ENCODE results near the gene EIF1AX. TPM values are rescaled to one million over a fixed set of nuclear protein-coding genes. Genes with fewer than 3 reads are reported as not detected.
"Not testable (repeated sequence)": the region's sequence is repeated elsewhere in the genome, so short reads cannot be mapped to it uniquely, and the experiment has no call there.

Gene EIF1AX
- polyA plus RNA-seq, 1 donor = 87.2 TPM

DNA sequence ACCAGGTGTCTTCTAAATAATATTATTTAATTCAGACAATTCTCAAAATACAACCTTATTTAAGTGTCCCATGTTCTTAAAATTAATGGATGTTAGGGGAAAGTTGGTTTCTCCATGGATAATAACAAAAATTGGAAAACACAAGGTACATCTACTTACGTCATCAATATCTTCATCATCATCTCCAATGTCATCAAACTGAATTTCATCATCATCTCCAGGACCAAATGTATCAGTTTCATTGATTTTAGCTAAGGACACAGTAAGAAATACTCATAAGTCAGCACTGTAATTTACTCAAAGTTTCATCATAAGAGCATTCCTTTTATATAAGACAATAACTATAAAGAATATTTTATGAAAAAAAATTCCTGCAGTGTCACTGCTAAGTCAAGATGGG, 11.3 kb downstream of the EIF1AX start:
- Histone ChIP-seq H3K9me3 (ENCODE audit: control insufficient read depth, low read depth, low read length) (no peaks in the 10 kb centered on the region), H3K4me1 (ENCODE audit: control insufficient read depth, insufficient read depth, low read length) (no peaks in the 10 kb centered on the region), H3K4me3 (ENCODE audit: low read length) (no peak overlapping the region), H3K36me3 (ENCODE audit: control insufficient read depth, insufficient read depth, low read length) (peaks cover 14% of the 10 kb centered on the region), H3K27ac (ENCODE audit: low read length) (no peak overlapping the region), H3K27me3 (ENCODE audit: control insufficient read depth, insufficient read depth, low read length) (no peaks in the 10 kb centered on the region)
- no peak for DNase-seq
- WGBS (ENCODE audit: insufficient coverage, low lambda C conversion rate) = no CpG with 5 or more reads among the region's 1 CpG

DNA sequence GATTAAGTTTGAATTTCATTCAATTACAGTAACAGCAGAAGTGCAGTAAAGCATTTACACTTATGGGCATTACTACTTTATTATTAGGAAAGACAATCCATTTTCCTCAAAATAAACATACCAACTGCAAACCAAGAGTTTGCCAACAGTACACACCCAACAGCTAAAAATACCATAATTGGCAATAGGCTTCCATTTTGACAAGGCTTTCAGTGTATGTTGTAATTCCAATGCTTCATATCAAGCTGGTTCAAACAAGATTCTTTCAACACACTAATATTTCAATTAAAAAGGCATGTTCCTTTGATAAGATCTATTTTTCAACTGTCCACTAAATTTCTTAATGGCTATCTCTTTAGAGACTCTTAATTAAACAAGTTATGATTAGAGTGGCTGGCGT, 12.1 kb downstream of the EIF1AX start:
- no peaks in the 10 kb centered on the region for H3K4me1 ChIP-seq (ENCODE audit: control insufficient read depth, insufficient read depth, low read length)
- no peak overlapping the region for H3K4me3 ChIP-seq (ENCODE audit: low read length)
- DNase-seq = no peak
- WGBS (ENCODE audit: insufficient coverage, low lambda C conversion rate) = no CpG with 5 or more reads among the region's 1 CpG
- H3K9me3 ChIP-seq (ENCODE audit: control insufficient read depth, low read depth, low read length) = no peaks in the 10 kb centered on the region
- no peaks in the 10 kb centered on the region for H3K27me3 ChIP-seq (ENCODE audit: control insufficient read depth, insufficient read depth, low read length)
- no peak overlapping the region for H3K27ac ChIP-seq (ENCODE audit: low read length)
- peaks cover 11% of the 10 kb centered on the region for H3K36me3 ChIP-seq (ENCODE audit: control insufficient read depth, insufficient read depth, low read length)

DNA sequence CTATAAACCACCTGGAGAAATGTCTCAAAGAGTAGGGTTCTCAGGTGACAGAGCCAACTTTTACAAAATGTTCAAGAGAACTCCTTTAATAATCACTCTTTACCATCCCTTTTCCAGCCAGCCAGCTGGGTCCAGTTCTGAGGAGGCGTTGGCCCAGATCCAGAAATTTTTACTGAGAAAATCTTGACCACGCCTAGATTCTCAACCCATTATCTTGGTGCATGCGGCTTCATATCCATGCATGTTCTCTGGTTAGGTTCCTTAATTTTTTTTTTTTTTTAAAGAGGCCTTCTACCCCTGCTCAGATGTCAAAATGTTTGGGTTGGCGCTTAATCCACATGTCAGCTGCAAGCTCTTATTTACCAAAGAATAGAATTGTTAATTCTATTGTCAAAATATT, 13.0 kb downstream of the EIF1AX start:
- Histone ChIP-seq H3K36me3 (ENCODE audit: control insufficient read depth, insufficient read depth, low read length) (peaks cover 10% of the 10 kb centered on the region), H3K4me1 (ENCODE audit: control insufficient read depth, insufficient read depth, low read length) (no peaks in the 10 kb centered on the region), H3K4me3 (ENCODE audit: low read length) (no peak overlapping the region), H3K27ac (ENCODE audit: low read length) (no peak overlapping the region), H3K9me3 (ENCODE audit: control insufficient read depth, low read depth, low read length) (no peaks in the 10 kb centered on the region), H3K27me3 (ENCODE audit: control insufficient read depth, insufficient read depth, low read length) (no peaks in the 10 kb centered on the region)
- WGBS (ENCODE audit: insufficient coverage, low lambda C conversion rate) = no CpG with 5 or more reads among the region's 4 CpGs
- no peak for DNase-seq

DNA sequence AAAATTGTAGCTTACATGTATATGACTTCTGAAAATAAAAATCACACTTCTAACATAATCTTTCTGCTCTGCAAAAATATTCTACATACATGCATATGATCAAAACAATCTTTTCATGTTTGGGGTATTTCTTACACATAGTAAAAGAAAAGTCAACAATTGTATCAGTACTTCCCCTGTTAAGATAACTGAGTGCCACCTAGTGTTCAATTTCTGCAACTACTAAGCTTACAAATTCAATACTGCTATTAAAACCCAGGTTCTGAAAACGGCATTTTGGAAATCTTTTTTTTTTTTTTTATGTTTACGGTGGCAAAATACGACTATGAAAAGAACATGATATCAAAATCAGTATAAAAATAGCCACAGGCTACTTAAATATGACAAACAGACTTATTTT, 14.2 kb downstream of the EIF1AX start:
- H3K4me3 ChIP-seq (ENCODE audit: low read length); DNase-seq; H3K4me1 ChIP-seq (ENCODE audit: control insufficient read depth, insufficient read depth, low read length); H3K27ac ChIP-seq (ENCODE audit: low read length); H3K36me3 ChIP-seq (ENCODE audit: control insufficient read depth, insufficient read depth, low read length); H3K27me3 ChIP-seq (ENCODE audit: control insufficient read depth, insufficient read depth, low read length); H3K9me3 ChIP-seq (ENCODE audit: control insufficient read depth, low read depth, low read length): not testable (repeated sequence)
- no CpG with 5 or more reads among the region's 3 CpGs for WGBS (ENCODE audit: insufficient coverage, low lambda C conversion rate)

DNA sequence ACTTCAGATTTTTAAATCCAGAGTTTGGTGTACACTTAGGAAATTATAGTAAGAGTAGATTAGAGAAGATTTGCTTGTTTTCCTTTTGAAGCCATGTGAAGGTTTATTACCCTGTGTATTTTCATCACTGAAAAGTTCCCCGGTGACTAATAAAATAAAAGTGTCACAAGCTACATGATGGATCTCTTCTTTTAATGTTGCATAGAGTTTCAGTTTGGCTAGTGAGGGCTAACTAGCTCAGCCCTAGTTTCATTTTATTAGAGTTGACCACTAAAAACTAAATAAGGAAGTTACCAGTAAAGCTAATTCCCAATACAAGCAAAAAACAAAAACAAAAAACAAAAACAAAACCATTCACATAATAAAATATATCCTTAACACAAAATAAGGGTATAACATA, 14.8 kb downstream of the EIF1AX start:
- DNase-seq; H3K36me3 ChIP-seq (ENCODE audit: control insufficient read depth, insufficient read depth, low read length); H3K27ac ChIP-seq (ENCODE audit: low read length); H3K4me3 ChIP-seq (ENCODE audit: low read length); H3K9me3 ChIP-seq (ENCODE audit: control insufficient read depth, low read depth, low read length); H3K27me3 ChIP-seq (ENCODE audit: control insufficient read depth, insufficient read depth, low read length); H3K4me1 ChIP-seq (ENCODE audit: control insufficient read depth, insufficient read depth, low read length): not testable (repeated sequence)
- no CpG with 5 or more reads among the region's 1 CpG for WGBS (ENCODE audit: insufficient coverage, low lambda C conversion rate)

DNA sequence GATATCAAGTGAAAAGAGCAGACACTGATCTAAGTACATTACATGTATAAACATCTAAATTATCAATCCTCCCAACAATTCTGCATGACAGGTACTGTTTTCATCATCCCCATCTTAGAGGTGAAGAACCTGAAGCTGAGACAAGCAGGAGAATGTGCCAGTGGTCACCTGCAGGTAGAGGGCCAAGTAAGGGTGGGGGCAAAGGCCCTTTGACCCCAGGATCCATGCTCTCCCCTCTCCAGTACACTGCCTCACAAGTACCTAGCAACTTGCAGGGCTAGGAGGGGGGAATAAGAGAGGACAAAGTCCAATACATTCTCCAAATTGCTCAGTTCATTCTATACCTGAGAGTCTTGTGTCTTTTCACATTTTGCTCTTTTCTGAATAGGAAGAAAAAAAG, 16.7 kb downstream of the EIF1AX start:
- no peaks in the 10 kb centered on the region for H3K4me1 ChIP-seq (ENCODE audit: control insufficient read depth, insufficient read depth, low read length)
- DNase-seq = peak in 1 of 2 donors; percentile 41
- H3K36me3 ChIP-seq (ENCODE audit: control insufficient read depth, insufficient read depth, low read length) = peaks cover 3% of the 10 kb centered on the region
- no peaks in the 10 kb centered on the region for H3K27me3 ChIP-seq (ENCODE audit: control insufficient read depth, insufficient read depth, low read length)
- no peak overlapping the region for H3K27ac ChIP-seq (ENCODE audit: low read length)
- no peak overlapping the region for H3K4me3 ChIP-seq (ENCODE audit: low read length)
- no peaks in the 10 kb centered on the region for H3K9me3 ChIP-seq (ENCODE audit: control insufficient read depth, low read depth, low read length)

DNA sequence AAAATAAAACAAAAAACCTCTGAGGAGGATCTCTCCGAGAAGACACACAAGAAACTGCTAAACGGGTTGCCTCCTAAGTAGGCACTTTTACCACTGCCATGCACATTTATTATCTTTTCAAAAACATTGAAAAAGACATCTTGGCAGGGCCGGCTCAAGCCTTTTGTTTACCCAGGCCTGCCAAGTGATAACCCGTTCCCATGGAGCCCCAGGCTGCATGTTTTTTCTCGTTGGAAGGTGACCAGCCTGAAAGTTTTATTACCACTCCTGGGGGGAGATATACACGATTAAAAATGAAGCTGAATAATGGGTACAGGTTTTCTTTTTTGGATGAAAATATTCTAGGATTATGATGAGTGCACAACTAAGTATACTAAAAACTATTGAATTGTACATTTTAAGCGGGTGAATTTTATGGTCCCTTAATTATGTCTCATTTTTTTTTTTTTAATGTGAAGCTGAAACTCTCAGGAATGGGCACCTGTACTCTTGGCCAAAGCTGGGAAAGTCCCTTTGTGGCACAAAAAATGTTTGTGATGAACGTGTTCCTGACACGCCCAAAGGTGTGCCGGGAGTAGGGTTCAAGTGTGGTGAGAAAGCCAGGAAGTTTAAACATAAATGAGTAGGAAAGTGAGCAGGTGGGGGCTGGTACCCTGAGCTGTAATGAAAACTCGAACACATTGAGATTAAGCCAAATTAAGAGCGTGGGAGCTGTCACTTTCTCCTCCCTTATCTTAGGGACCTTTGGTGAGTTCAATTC, 23.4 kb downstream of the EIF1AX start:
- peaks cover 19% of the 10 kb centered on the region for H3K27me3 ChIP-seq (ENCODE audit: control insufficient read depth, insufficient read depth, low read length)
- no peak overlapping the region for H3K27ac ChIP-seq (ENCODE audit: low read length)
- WGBS (ENCODE audit: insufficient coverage, low lambda C conversion rate) = no CpG with 5 or more reads among the region's 12 CpGs
- H3K4me1 ChIP-seq (ENCODE audit: control insufficient read depth, insufficient read depth, low read length) = peaks cover 2% of the 10 kb centered on the region
- no peak overlapping the region for H3K4me3 ChIP-seq (ENCODE audit: low read length)
- peak in 1 of 2 donors; percentile 11 for DNase-seq
- peaks cover 3% of the 10 kb centered on the region for H3K9me3 ChIP-seq (ENCODE audit: control insufficient read depth, low read depth, low read length)
- no peaks in the 10 kb centered on the region for H3K36me3 ChIP-seq (ENCODE audit: control insufficient read depth, insufficient read depth, low read length)

DNA sequence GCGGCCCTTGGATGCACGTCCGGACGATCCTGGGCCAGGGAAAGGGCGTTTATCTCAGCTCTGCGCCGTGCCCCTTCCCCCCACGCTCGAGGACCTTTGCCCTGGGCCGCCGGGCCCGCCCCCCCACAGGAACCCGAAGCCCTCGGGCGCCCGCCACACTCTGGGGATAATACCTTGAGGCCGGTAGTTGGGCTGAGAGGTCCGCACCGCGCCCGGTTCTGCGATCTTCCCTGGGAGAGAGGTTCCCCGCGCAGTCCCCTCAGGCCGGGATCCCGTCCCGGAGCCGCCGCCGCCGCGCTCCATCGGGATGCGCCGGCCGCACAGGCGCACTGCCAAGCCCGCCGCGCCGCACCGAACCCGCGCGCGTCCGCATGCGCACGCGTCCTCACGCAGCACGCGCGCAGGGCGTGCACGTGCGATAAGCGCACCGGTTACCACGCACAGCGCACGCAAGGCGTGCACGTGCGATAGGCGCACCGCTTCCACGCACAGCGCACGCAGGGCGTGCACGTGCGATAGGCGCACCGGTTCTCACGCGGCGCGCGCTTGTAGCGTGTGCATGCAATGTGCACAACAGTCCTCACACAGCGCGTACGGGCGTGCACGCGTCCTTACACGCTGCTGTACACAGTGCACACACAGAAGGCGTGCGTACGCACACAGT, 24.9 kb downstream of the EIF1AX start, which contains the start of gene MAP7D2:
Gene MAP7D2 (minus strand): TSS at position 331 of the 664 bp plus-strand sequence. CDS start 28 bp downstream, at position 303.
- WGBS (ENCODE audit: insufficient coverage, low lambda C conversion rate) = no CpG with 5 or more reads among the region's 91 CpGs
- H3K27ac ChIP-seq (ENCODE audit: low read length) = no peak within 1 kb of the TSS
- H3K27me3 ChIP-seq (ENCODE audit: control insufficient read depth, insufficient read depth, low read length) = peaks cover 19% of the 10 kb centered on the region
- peak; percentile 16 to 33 for DNase-seq
- peak within 1 kb of the TSS; percentile 32 for H3K4me3 ChIP-seq (ENCODE audit: low read length)
- peaks cover 2% of the 10 kb centered on the region for H3K4me1 ChIP-seq (ENCODE audit: control insufficient read depth, insufficient read depth, low read length)
- peaks cover 3% of the 10 kb centered on the region for H3K9me3 ChIP-seq (ENCODE audit: control insufficient read depth, low read depth, low read length)
- H3K36me3 ChIP-seq (ENCODE audit: control insufficient read depth, insufficient read depth, low read length) = no peaks in the 10 kb centered on the region

DNA sequence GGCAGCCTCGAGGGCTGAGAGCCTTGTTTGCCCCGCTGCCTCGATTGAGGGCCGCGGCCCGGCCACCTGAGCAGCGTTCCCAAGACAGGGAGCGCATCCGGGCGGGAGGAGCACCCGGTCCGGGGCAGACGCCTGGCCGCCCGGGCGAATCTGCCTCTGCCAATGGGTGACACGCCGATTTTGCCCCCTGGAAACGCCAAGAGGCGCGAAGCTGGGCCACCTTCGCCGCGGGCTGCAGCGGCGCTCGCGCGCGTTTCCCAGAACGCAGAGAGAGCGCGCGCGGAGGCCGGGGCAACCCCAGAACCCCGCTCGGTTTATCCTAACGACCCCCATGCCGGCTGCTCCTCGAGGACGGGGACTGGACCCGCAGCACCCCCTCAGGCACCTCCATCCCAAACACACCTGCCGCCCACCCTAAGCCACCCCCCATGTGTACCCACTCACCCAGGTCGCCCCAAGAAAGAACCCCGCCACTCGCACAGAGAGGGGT, 25.5 kb downstream of the EIF1AX start:
- WGBS (ENCODE audit: insufficient coverage, low lambda C conversion rate) = no CpG with 5 or more reads among the region's 47 CpGs
- H3K4me1 ChIP-seq (ENCODE audit: control insufficient read depth, insufficient read depth, low read length) = peaks cover 2% of the 10 kb centered on the region
- no peak overlapping the region for H3K27ac ChIP-seq (ENCODE audit: low read length)
- peaks cover 19% of the 10 kb centered on the region for H3K27me3 ChIP-seq (ENCODE audit: control insufficient read depth, insufficient read depth, low read length)
- peak in 1 of 2 donors; percentile 10 for DNase-seq
- H3K4me3 ChIP-seq (ENCODE audit: low read length) = peak overlapping the region; percentile 32
- no peaks in the 10 kb centered on the region for H3K36me3 ChIP-seq (ENCODE audit: control insufficient read depth, insufficient read depth, low read length)
- peaks cover 3% of the 10 kb centered on the region for H3K9me3 ChIP-seq (ENCODE audit: control insufficient read depth, low read depth, low read length)

DNA sequence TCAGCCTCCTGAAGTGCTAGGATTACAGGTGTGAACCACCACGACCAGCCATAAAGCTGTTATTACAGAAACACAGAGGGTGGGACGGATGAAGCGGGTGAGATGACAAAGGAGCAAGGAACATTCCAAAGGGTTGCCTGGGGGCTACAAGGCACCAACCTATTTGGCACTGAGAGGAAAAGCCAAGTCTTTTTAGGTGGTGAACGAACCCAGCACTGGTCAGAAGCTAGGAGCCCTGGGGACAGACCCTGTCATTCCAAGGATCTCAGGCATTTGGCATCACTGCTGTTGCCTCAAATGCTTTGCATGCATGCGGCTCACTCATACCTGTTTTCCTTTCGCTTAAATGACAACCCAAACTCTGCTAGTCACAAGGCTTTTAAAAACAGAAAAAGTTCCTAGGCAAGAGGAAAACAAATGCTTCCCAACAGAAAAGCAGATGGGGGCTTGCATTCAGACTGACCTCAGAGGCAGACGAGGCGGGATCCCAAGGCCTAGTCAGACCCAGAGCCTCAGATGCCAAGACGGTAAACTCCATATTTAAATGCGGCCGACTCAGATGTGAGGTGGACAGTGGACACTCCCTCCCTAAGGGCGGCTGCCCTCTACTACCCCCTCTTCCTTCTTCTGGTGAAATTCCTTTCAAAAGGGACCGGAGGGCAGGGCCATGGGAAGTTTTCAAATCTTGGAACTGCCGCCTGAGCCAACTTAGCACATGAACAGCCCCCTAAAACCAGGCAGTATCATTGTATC, 29.4 kb downstream of the EIF1AX start:
- no CpG with 5 or more reads among the region's 14 CpGs for WGBS (ENCODE audit: insufficient coverage, low lambda C conversion rate)
- no peaks in the 10 kb centered on the region for H3K36me3 ChIP-seq (ENCODE audit: control insufficient read depth, insufficient read depth, low read length)
- DNase-seq = no peak
- peaks cover 3% of the 10 kb centered on the region for H3K9me3 ChIP-seq (ENCODE audit: control insufficient read depth, low read depth, low read length)
- H3K4me1 ChIP-seq (ENCODE audit: control insufficient read depth, insufficient read depth, low read length) = peaks cover 2% of the 10 kb centered on the region
- no peak overlapping the region for H3K4me3 ChIP-seq (ENCODE audit: low read length)
- peaks cover 13% of the 10 kb centered on the region for H3K27me3 ChIP-seq (ENCODE audit: control insufficient read depth, insufficient read depth, low read length)
- H3K27ac ChIP-seq (ENCODE audit: low read length) = no peak overlapping the region
